ENCODE data around the gene TRHDE.

Gene TRHDE

GRCh38 chr12:72465155-72465554 lies 193.0 kb downstream of the TRHDE start:
- no peak for TF ChIP-seq CTCF (conservative IDR thresholded peaks at IDR 0.05; ENCODE audit: low read depth, low read length)
- DNase-seq (ENCODE audit: low read depth), result no peak
- no peak overlapping the region for H3K4me3 ChIP-seq (ENCODE audit: low read depth, low read length)

GRCh38 chr12:72465940-72466630 lies 193.9 kb downstream of the TRHDE start:
- no peak for TF ChIP-seq CTCF (conservative IDR thresholded peaks at IDR 0.05; ENCODE audit: low read depth, low read length)
- no peak overlapping the region for H3K4me3 ChIP-seq (ENCODE audit: low read depth, low read length)
- no peak for DNase-seq (ENCODE audit: low read depth)

- TF ChIP-seq CTCF (conservative IDR thresholded peaks at IDR 0.05; ENCODE audit: low read depth, low read length), result no peak
- H3K4me3 ChIP-seq (ENCODE audit: low read depth, low read length), result no peak overlapping the region
These were observed 195.8 kb downstream of the TRHDE start for GRCh38 chr12:72467985-72468384.

GRCh38 chr12:72468505-72468904 lies 196.3 kb downstream of the TRHDE start:
- no peak for TF ChIP-seq CTCF (conservative IDR thresholded peaks at IDR 0.05; ENCODE audit: low read depth, low read length)
- no peak for DNase-seq (ENCODE audit: low read depth)
- no peak overlapping the region for H3K4me3 ChIP-seq (ENCODE audit: low read depth, low read length)

More at GRCh38 chr12:72467985-72468384, 195.8 kb downstream of the TRHDE start:
- no peak for DNase-seq (ENCODE audit: low read depth)

- no peak for TF ChIP-seq CTCF (conservative IDR thresholded peaks at IDR 0.05; ENCODE audit: low read depth, low read length)
- H3K4me3 ChIP-seq (ENCODE audit: low read depth, low read length), result no peak overlapping the region
These were observed 199.6 kb downstream of the TRHDE start for GRCh38 chr12:72471806-72472205.

GRCh38 chr12:72472350-72472749 lies 200.2 kb downstream of the TRHDE start:
- peak; percentile 18 for TF ChIP-seq CTCF (conservative IDR thresholded peaks at IDR 0.05; ENCODE audit: low read depth, low read length)
- peak; percentile 5 for DNase-seq (ENCODE audit: low read depth)
- no peak overlapping the region for H3K4me3 ChIP-seq (ENCODE audit: low read depth, low read length)

More at GRCh38 chr12:72471806-72472205, 199.6 kb downstream of the TRHDE start:
- DNase-seq (ENCODE audit: low read depth), result no peak

GRCh38 chr12:72476301-72476700 lies 204.1 kb downstream of the TRHDE start:
- no peak for TF ChIP-seq CTCF (conservative IDR thresholded peaks at IDR 0.05; ENCODE audit: low read depth, low read length)

More at GRCh38 chr12:72476301-72476700, 204.1 kb downstream of the TRHDE start:
- no peak overlapping the region for H3K4me3 ChIP-seq (ENCODE audit: low read depth, low read length)
- no peak for DNase-seq (ENCODE audit: low read depth)

Measured in choroid plexus epithelial cell (primary cell).